ENCODE measurements around the gene LRCOL1.
"Not testable (repeated sequence)": the region's sequence is repeated elsewhere in the genome, so short reads cannot be mapped to it uniquely, and the experiment has no call there.

The LRCOL1 gene

DNA sequence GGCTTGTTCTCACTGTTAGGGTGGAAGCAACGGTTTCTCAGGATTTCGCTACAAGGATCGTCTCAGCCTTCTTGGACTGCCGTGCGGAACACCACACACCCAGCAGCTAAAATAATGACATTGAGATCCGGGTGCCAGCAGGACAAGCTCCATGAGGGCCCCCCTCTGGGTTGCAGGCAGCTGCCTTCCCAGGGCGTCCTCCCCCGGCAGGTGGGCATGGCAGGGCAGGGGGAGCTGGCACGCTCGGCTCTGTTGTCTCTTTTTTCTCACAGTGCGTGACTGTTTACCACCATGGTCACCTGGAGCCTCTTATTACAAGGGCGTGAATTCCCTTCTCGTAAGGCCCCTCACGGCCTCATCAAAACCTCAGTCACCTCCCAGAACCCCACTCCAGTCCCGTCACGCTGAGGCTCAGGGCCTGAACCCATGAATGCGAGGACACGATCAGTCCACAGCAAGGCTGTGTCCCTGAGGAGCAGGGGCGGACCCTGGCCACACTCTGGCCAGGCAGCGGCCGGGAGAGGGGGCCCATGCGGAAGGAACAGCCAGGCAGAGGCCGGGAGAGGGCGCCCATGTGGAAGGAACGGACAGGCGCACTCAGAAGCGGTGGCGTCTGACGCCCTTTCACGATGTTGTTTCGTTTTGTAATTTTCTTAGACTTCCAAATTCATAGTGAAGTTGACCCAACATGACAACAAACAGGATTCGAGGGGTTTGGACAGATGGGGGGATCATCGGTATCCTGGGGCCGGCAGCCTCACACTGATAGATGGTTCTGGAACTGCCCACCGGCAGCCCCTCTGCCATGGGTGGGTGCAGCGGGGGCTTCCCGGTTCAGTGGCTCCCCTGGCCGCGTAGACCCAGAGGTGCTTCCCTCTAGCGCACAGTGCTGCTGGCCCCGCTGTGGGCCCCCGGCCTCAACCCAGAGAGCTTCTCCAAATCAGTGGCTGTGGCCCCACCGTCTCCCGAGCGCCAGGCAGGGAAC, 10.0 kb downstream of the LRCOL1 start (continued):
- TF ChIP-seq, protein P1, sequence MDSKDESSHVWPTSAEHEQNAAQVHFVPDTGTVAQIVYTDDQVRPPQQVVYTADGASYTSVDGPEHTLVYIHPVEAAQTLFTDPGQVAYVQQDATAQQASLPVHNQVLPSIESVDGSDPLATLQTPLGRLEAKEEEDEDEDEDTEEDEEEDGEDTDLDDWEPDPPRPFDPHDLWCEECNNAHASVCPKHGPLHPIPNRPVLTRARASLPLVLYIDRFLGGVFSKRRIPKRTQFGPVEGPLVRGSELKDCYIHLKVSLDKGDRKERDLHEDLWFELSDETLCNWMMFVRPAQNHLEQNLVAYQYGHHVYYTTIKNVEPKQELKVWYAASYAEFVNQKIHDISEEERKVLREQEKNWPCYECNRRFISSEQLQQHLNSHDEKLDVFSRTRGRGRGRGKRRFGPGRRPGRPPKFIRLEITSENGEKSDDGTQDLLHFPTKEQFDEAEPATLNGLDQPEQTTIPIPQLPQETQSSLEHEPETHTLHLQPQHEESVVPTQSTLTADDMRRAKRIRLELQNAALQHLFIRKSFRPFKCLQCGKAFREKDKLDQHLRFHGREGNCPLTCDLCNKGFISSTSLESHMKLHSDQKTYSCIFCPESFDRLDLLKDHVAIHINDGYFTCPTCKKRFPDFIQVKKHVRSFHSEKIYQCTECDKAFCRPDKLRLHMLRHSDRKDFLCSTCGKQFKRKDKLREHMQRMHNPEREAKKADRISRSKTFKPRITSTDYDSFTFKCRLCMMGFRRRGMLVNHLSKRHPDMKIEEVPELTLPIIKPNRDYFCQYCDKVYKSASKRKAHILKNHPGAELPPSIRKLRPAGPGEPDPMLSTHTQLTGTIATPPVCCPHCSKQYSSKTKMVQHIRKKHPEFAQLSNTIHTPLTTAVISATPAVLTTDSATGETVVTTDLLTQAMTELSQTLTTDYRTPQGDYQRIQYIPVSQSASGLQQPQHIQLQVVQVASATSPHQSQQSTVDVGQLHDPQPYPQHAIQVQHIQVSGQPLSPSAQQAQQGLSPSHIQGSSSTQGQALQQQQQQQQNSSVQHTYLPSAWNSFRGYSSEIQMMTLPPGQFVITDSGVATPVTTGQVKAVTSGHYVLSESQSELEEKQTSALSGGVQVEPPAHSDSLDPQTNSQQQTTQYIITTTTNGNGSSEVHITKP (tag by site-specific recombination; IDR thresholded peaks at IDR 0.05), result 0 out of 2 replicates have a peak, but pooled peaks have one; percentile 18
- TF ChIP-seq ZNF555 (tag by site-specific recombination; conservative IDR thresholded peaks at IDR 0.05) (no peak), ZBTB8A (tag by site-specific recombination; IDR thresholded peaks at IDR 0.05) (peak; percentile 80), ZIC2 (tag by site-specific recombination; IDR thresholded peaks at IDR 0.05) (peak; percentile 93), GLIS1 (tag by site-specific recombination; IDR thresholded peaks at IDR 0.05) (peak; percentile 57), TCF7L2 (IDR thresholded peaks at IDR 0.05; ENCODE audit: borderline replicate concordance, low read depth, low read length) (no peak), ZNF341 (tag by site-specific recombination; IDR thresholded peaks at IDR 0.05; ENCODE audit: low read depth) (peak; percentile 93)
- TF ChIP-seq, protein P2, sequence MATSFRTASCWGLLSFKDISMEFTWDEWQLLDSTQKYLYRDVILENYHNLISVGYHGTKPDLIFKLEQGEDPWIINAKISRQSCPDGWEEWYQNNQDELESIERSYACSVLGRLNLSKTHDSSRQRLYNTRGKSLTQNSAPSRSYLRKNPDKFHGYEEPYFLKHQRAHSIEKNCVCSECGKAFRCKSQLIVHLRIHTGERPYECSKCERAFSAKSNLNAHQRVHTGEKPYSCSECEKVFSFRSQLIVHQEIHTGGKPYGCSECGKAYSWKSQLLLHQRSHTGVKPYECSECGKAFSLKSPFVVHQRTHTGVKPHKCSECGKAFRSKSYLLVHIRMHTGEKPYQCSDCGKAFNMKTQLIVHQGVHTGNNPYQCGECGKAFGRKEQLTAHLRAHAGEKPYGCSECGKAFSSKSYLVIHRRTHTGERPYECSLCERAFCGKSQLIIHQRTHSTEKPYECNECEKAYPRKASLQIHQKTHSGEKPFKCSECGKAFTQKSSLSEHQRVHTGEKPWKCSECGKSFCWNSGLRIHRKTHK (tag by site-specific recombination; IDR thresholded peaks at IDR 0.05), result no peak

DNA sequence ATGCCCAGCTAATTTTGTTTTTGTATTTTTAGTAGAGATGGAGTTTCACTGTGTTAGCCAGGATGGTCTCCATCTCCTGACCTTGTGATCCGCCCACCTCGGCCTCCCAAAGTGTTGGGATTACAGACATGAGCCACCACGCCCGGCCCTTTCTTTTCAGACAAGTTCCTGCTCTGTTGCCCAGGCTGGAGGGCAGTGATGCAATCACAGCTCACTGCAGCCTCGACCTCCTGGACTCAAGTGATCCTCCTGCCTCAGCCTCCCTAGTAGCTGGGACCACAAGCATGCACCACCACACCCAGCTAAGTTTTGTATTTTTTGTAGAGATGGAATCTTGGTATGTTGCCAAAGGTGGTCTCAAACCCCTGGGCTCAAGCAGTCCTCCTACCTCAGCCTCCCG, 10.9 kb downstream of the LRCOL1 start:
- TF ChIP-seq ZFHX2 (tag by site-specific recombination; conservative IDR thresholded peaks at IDR 0.05) (peak; percentile 35), KLF1 (tag by site-specific recombination; IDR thresholded peaks at IDR 0.05) (0 out of 2 replicates have a peak, but pooled peaks have one; percentile 17)
- CTCF ChIA-PET, result interaction anchor here (0.5 to 4.9 kb wide), 7 partner anchors 8 to 176 kb away, joined by 3 to 32 read pairs (median 4); partner anchors contain the start of gene LRCOL1
- H3K27ac ChIP-seq (ENCODE audit: extremely low read depth, low read depth, low read length); H3K36me3 ChIP-seq (ENCODE audit: control insufficient read depth in 2 of 2, insufficient read depth in 1 of 2, low read length in 2 of 2); H3K4me1 ChIP-seq (ENCODE audit: control insufficient read depth, insufficient read depth, low read length); H3K4me3 ChIP-seq (ENCODE audit: low read depth, low read length); POLR2A ChIA-PET; H3K9me3 ChIP-seq (ENCODE audit: control insufficient read depth, insufficient read depth, low read depth, low read length): not testable (repeated sequence)

DNA sequence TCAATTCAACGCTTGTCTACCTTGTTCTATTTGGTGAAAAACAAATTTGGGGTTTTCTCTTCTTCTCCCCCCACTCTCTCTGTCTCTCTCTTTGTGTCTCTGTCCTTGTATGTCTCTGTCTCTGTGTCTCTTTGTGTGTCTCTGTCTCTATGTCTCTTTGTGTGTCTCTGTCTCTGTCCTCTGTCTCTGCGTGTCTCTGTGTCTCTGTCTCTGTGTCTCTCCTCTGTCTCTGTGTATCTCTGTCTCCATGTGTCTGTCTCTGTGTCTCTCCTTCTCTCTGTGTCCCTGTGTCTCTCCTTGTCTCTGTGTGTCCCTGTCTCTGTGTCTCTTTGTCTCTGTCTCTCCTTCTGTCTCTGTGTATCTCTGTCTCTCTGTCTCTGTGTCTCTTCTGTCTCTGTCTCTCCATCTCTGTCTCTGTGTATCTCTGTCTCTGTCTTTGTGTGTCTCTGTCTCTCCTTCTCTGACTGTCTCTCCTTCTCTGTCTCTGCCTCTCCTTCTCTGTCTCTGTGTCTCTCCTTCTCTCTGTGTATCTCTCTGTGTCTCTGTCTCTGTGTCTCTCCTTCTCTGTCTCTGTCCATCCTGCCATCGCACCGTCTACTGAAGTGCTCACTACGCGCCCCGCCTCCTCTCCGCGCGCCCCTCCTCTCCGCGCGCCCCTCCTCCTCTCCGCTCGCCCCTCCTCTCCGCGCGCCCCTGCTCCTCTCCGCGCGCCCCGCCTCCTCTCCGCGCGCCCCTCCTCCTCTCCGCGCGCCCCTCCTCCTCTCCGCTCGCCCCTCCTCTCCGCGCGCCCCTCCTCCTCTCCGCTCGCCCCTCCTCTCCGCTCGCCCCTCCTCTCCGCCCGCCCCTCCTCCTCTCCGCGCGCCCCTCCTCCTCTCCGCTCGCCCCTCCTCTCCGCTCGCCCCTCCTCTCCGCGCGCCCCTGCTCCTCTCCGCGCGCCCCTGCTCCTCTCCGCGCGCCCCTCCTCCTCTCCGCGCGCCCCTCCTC, 12.8 kb downstream of the LRCOL1 start:
- H3K27ac ChIP-seq (ENCODE audit: extremely low read depth, low read depth, low read length), result no peak overlapping the region
- ChIA-PET POLR2A (no interaction called here), CTCF (interaction anchor here (0.6 to 2.1 kb wide), 3 partner anchors 35 to 183 kb away, joined by 3 to 9 read pairs (median 7); no protein-coding TSS in a partner anchor)
- H3K4me3 ChIP-seq (ENCODE audit: low read depth, low read length), result peak overlapping the region; percentile 44
- H3K9me3 ChIP-seq (ENCODE audit: control insufficient read depth, insufficient read depth, low read depth, low read length), result no peaks in the 10 kb centered on the region
- H3K4me1 ChIP-seq (ENCODE audit: control insufficient read depth, insufficient read depth, low read length), result 0 out of 2 replicates have a peak, but pooled peaks cover 3% of the 10 kb centered on the region
- H3K36me3 ChIP-seq (ENCODE audit: control insufficient read depth in 2 of 2, insufficient read depth in 1 of 2, low read length in 2 of 2), result no peaks in the 10 kb centered on the region
- TF ChIP-seq ZIC2 (tag by site-specific recombination; IDR thresholded peaks at IDR 0.05) (no peak), ZNF785 (tag by site-specific recombination; IDR thresholded peaks at IDR 0.05) (peak; percentile 69), ZNF701 (tag by site-specific recombination; IDR thresholded peaks at IDR 0.05) (0 out of 2 replicates have a peak, but pooled peaks have one; percentile 62), ZNF133 (tag by site-specific recombination; IDR thresholded peaks at IDR 0.05) (no peak; the same call in 1 of the 2 replicates), ZNF423 (tag by site-specific recombination; IDR thresholded peaks at IDR 0.05) (no peak; the same call in 1 of the 2 replicates), ZNF121 (tag by site-specific recombination; IDR thresholded peaks at IDR 0.05) (no peak; the same call in 1 of the 2 replicates), ZBTB48 (tag by site-specific recombination; IDR thresholded peaks at IDR 0.05) (no peak), ZNF837 (tag by site-specific recombination; IDR thresholded peaks at IDR 0.05) (no peak), ZNF140 (tag by site-specific recombination; IDR thresholded peaks at IDR 0.05) (no peak), ZNF660 (tag by site-specific recombination; IDR thresholded peaks at IDR 0.05) (no peak), ZNF214 (tag by site-specific recombination; IDR thresholded peaks at IDR 0.05; ENCODE audit: borderline replicate concordance) (no peak), MYNN (tag by site-specific recombination; IDR thresholded peaks at IDR 0.05; ENCODE audit: borderline replicate concordance) (no peak), ZNF37A (tag by site-specific recombination; IDR thresholded peaks at IDR 0.05) (no peak)
- TF ChIP-seq, protein P3, sequence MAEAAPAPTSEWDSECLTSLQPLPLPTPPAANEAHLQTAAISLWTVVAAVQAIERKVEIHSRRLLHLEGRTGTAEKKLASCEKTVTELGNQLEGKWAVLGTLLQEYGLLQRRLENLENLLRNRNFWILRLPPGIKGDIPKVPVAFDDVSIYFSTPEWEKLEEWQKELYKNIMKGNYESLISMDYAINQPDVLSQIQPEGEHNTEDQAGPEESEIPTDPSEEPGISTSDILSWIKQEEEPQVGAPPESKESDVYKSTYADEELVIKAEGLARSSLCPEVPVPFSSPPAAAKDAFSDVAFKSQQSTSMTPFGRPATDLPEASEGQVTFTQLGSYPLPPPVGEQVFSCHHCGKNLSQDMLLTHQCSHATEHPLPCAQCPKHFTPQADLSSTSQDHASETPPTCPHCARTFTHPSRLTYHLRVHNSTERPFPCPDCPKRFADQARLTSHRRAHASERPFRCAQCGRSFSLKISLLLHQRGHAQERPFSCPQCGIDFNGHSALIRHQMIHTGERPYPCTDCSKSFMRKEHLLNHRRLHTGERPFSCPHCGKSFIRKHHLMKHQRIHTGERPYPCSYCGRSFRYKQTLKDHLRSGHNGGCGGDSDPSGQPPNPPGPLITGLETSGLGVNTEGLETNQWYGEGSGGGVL (tag by site-specific recombination; IDR thresholded peaks at IDR 0.05), result peak; percentile 62; the same call in 1 of the 2 replicates
